Measurements from ENCODE around the gene SAPCD2.

DNA sequence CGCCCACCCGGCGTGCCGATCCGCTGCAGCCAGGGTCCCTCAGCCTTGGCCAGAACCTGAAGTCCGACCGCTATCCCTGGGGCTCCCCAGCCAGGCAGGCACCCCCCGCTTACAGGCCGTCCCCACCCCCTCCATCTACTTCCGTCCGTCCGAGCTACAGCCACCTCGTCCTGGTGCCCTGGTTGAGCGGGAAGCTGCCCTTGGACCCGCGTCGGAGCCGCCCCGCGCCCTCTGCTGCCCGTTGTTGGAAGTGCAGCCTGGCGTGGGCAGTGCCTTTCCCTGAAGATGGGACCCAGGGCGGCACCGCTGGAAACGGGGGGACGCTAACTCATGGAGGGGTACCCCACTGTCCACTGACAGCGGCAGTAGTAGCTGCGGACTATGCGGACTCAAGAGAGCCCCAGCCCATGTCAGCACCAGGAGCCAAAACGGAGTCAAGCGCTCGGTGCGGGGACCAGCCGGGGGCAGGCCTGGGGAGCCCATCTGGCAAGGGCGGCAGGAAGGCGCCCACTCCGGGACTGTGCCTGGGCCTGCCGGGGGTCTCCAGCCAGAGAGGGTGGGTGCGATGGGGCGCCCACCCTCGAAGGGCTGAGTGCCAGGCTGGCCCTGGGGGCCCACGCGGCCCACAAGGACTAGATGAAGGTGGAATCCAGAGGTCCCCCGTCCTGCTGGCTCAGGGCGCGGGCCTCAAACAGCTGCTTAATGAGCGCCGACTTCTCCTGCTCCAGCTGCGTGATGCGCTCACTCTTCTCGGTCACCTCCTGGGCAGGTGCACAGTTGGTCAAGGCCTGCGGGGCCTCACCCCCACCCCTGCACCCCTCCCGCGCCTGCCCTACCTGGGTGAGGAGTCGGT lies 6.1 kb downstream of the SAPCD2 start:
- TF ChIP-seq CTCF (IDR thresholded peaks at IDR 0.05) (peak; percentile 93), REST (IDR thresholded peaks at IDR 0.05; ENCODE audit: insufficient read depth in 1 of 2, low read depth in 2 of 2, low read length in 1 of 2) (peak in 1 of 2 experiments; percentile 78; a peak in 1 of 4 replicates), SIN3A (IDR thresholded peaks at IDR 0.05; ENCODE audit: borderline replicate concordance, insufficient read depth, low read depth, low read length) (no peak), TCF7L2 (IDR thresholded peaks at IDR 0.05; ENCODE audit: low read depth, low read length) (no peak)
